Measurements from ENCODE around the gene NCK2. TPM values are rescaled to one million over a fixed set of nuclear protein-coding genes. Genes with fewer than 3 reads are reported as not detected.

NCK2 gene
- total RNA-seq, 4 donors from 2014 or later: 32.6 to 43.7 (median 38.7) TPM

DNA sequence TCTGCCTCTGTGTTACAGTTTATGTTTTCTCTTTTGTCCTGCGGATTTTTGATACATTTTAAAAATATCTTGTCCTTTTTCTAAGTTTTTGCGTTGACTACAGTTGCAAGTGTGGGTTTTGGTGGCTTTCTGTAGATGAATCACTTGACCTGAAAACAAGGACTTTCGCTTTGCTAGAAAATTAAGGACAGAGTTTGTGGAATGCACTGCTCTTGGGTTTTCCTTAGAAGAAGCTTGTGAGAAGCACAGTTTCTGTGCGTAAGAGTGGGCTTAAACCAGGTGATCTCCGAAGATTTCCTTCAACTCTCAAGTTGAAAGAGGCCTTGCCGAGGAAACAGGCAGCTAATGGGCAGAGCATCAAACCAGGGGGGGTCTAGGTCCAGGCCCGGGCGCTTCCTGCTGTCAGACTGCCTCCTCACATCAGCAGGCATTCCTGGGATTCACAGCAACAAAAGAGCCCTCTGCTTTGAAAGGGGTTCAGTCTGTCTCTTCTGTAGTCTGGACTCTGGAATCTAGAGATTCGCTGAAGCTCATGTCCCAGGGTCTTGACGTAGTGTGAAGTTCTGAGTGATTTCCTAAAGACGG lies 17.3 kb downstream of the NCK2 start:
- no peak for ATAC-seq (ENCODE audit: low FRiP score)
- no peak for DNase-seq (ENCODE audit: low spot score)
- TF ChIP-seq, protein P1, sequence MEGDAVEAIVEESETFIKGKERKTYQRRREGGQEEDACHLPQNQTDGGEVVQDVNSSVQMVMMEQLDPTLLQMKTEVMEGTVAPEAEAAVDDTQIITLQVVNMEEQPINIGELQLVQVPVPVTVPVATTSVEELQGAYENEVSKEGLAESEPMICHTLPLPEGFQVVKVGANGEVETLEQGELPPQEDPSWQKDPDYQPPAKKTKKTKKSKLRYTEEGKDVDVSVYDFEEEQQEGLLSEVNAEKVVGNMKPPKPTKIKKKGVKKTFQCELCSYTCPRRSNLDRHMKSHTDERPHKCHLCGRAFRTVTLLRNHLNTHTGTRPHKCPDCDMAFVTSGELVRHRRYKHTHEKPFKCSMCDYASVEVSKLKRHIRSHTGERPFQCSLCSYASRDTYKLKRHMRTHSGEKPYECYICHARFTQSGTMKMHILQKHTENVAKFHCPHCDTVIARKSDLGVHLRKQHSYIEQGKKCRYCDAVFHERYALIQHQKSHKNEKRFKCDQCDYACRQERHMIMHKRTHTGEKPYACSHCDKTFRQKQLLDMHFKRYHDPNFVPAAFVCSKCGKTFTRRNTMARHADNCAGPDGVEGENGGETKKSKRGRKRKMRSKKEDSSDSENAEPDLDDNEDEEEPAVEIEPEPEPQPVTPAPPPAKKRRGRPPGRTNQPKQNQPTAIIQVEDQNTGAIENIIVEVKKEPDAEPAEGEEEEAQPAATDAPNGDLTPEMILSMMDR (IDR thresholded peaks at IDR 0.05): no peak

DNA sequence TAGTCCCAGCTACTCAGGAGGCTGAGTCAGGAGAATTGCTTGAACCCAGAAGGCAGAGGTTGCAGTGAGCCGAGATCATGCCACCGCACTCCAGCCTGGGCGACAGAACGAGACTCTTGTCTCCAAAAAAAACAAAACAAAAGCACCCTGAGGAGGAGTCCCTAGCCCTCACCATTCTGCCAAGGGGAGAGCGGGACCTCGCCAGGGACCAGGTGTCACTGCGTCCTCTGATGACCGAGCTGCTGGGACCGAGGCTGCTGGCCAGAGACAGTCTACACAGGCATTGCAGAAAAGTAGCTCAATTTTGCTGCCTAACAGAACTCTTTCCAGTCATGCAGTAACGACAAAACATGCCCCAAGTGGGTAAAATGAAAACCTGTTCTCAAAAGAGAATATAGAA lies 18.4 kb downstream of the NCK2 start:
- no peak for ATAC-seq (ENCODE audit: low FRiP score)
- TF ChIP-seq, protein P1 (IDR thresholded peaks at IDR 0.05): no peak
- DNase-seq (ENCODE audit: low spot score): no peak

DNA sequence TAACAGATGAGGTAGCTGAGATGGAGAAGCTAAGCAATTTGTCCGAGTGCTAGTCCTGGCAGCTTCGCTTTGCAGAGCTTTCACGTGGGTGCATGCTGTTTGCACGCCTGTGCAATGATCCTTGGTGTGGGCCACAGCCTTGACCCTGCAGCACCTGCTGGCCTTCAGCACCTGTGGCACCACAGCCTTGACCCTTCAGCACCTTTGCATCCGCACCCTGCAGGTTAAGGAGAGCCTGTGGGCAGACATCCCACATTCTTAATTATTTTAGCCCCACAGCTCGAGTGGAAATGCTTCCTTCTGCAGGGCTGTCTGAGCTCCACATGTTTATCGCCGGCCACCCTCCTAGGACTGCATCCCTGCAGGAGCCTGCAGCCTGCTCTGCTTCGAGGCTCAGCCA lies 19.3 kb downstream of the NCK2 start:
- ATAC-seq (ENCODE audit: low FRiP score) (no peak), DNase-seq (ENCODE audit: low spot score) (no peak)
- TF ChIP-seq, protein P1 (IDR thresholded peaks at IDR 0.05): no peak

DNA sequence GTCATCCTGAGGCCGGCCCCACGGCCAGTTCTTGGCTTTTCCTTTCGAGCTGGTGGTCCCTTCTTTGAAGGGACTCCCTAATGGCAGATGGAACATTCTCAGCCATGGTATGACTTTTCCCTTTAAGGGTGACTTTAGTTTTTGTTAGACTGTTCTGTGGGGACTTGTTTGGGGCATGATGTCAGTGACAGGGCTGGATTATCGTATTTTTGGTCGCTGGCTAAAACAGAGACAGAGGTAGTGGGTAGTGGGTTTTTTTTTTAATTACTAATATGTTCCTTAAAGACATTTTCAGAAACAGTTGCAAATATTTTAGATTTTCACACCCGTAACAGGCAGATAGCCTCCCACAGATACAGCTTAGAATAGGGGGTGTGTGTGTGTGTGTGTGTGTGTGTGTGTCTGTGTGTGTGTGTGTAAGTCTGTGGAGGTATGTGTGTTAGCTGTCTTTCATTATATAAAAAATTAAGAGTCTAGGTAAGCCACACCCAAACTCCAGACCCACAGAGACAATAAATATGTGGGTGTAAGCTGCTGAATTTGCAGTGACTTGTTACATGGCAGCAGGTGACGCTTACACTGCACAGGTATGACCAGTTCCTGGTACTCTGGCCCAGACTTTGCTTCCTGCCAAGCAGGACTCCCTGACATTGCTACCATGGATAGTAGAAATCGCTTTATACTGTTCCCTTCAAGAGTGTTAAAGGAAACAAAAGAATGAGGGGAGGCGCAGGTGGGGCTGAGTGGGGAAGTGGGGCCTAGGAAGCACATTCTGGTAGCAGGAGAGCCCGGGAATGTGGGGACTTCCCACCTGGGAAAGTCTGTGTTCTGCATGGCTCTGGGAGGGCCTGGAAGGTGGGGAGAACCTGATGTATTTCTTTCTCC lies 20.9 kb downstream of the NCK2 start:
- TF ChIP-seq, protein P1 (IDR thresholded peaks at IDR 0.05): no peak
- ATAC-seq (ENCODE audit: low FRiP score): no peak
- no peak for DNase-seq (ENCODE audit: low spot score)

DNA sequence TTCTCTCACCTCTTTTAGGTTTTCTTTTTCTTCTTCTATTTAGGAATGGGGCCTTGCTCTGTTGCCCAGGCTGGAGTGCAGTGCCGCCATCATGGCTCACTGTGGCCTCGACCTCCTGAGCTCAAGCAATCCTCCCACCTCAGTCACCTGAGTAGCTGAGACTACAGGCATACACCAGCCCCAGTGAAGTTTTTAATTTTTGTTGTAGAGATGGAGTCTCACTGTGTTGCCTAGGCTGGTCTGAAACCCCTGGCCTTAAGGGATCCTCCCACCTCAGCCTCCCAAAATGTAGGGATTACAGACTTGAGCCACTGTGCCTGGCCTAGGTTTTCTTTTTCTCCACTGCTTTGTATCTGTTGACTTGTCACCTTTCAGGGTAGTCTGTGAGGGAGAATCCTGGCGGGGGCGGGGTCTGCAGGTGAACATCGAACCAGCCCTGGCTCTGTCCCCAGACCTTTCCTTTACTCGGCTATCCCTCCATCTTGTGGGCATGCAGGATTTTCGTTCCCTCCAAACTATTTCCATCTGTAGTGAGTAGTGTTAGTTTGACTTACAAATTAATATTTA lies 21.7 kb downstream of the NCK2 start:
- no peak for DNase-seq (ENCODE audit: low spot score)
- TF ChIP-seq, protein P1 (IDR thresholded peaks at IDR 0.05): no peak
- ATAC-seq (ENCODE audit: low FRiP score): no peak

DNA sequence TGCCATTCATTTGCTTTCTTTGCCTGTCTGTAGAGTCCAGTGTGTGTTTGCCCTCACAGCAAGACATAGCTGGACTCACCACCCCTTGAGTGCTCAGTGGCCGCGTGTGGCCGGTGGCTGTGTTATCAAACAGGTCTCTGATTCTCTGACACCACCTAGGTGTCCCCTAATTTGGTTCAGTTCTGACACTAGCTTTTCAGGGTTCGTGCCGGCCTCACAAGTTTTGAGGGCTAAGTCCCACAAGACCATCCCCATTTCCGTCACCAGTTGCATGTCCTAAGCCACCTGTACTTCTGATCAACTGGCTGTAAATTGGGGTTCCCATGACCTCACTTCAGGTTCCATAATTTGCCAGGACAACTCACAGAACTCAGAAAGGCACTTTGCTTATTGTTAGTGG lies 23.5 kb downstream of the NCK2 start:
- no peak for DNase-seq (ENCODE audit: low spot score)
- no peak for ATAC-seq (ENCODE audit: low FRiP score)
- TF ChIP-seq, protein P1 (IDR thresholded peaks at IDR 0.05): no peak
